Stomach (tissue), 4 donors: ENCODE data around the gene EFHD1.

ENCODE experiments used
- POLR2AphosphoS5 ChIP-seq, 3 donors: sonication (generic); formaldehyde crosslinking; IDR thresholded peaks; one replicate each; pipeline ENCODE4 v1.6.1; 2016; ENCODE audit warnings: antibody characterized with exemption in 3 of 3
- TF ChIP-seq, protein P1 (sequence below), 7 experiments: fragments of 450-650 bp in 4 of 7; fragments of 200-600 bp in 3 of 7; sonication (generic) in 3 of 7; IDR thresholded peaks; one replicate each; pipeline ENCODE4 v1.5.1; 2016 to 2019; ENCODE audit warnings: antibody characterized with exemption in 7 of 7, control low read depth in 2 of 7, mild to moderate bottlenecking in 1 of 7

GRCh38 chr2:232666051-232666805 lies 32.8 kb downstream of the EFHD1 start:
- TF ChIP-seq, protein P1, sequence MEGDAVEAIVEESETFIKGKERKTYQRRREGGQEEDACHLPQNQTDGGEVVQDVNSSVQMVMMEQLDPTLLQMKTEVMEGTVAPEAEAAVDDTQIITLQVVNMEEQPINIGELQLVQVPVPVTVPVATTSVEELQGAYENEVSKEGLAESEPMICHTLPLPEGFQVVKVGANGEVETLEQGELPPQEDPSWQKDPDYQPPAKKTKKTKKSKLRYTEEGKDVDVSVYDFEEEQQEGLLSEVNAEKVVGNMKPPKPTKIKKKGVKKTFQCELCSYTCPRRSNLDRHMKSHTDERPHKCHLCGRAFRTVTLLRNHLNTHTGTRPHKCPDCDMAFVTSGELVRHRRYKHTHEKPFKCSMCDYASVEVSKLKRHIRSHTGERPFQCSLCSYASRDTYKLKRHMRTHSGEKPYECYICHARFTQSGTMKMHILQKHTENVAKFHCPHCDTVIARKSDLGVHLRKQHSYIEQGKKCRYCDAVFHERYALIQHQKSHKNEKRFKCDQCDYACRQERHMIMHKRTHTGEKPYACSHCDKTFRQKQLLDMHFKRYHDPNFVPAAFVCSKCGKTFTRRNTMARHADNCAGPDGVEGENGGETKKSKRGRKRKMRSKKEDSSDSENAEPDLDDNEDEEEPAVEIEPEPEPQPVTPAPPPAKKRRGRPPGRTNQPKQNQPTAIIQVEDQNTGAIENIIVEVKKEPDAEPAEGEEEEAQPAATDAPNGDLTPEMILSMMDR (IDR thresholded peaks at IDR 0.05), result no peak
- no peak for TF ChIP-seq POLR2AphosphoS5 (IDR thresholded peaks at IDR 0.05)
